Measurements from ENCODE around the gene TBCD.
A peak's percentile ranks its signal among the peaks of the same experiment; 100 is the strongest.
"Not testable (repeated sequence)": the region's sequence is repeated elsewhere in the genome, so short reads cannot be mapped to it uniquely, and the experiment has no call there.

The TBCD gene

GRCh38 chr17:82785581-82785980 lies 33.7 kb downstream of the TBCD start:
- H3K4me2 ChIP-seq (ENCODE audit: insufficient read depth, low read length, poor library complexity, severe bottlenecking); H2AK5ac ChIP-seq (ENCODE audit: low read depth, low read length); H3K14ac ChIP-seq (ENCODE audit: low read length); H2BK120ac ChIP-seq (ENCODE audit: low read depth, low read length); H3K27me3 ChIP-seq (ENCODE audit: control insufficient read depth in 3 of 3, insufficient read depth in 3 of 3, low read depth in 1 of 3, low read length in 3 of 3); DNase-seq (ENCODE audit: low spot score); H4K91ac ChIP-seq (ENCODE audit: low read depth, low read length, poor library complexity); H3K4ac ChIP-seq (ENCODE audit: low read length); H3K4me1 ChIP-seq (ENCODE audit: control insufficient read depth in 2 of 2, insufficient read depth in 1 of 2, low read depth in 1 of 2, low read length in 2 of 2); H3K4me3 ChIP-seq (ENCODE audit: low read length in 2 of 2); H4K8ac ChIP-seq (ENCODE audit: low read depth, low read length); H2AFZ ChIP-seq (ENCODE audit: low read length); H3K23ac ChIP-seq (ENCODE audit: low read depth, low read length, poor library complexity); H2BK15ac ChIP-seq (ENCODE audit: low read length); H2BK5ac ChIP-seq (ENCODE audit: low read length); H3K9me3 ChIP-seq (replicated peaks in 1 of 2; ENCODE audit: control insufficient read depth in 2 of 2, insufficient read depth in 1 of 2, low read depth in 1 of 2, low read length in 2 of 2); H2BK12ac ChIP-seq (ENCODE audit: low read length); H3K27ac ChIP-seq (replicated peaks; ENCODE audit: low read length); H3K18ac ChIP-seq (ENCODE audit: low read length); H3K9ac ChIP-seq (ENCODE audit: low read depth, low read length, poor library complexity): not testable (repeated sequence)
- Histone ChIP-seq H3K79me1 (ENCODE audit: low read depth, low read length) (peaks cover 26% of the 10 kb centered on the region), H3K36me3 (replicated peaks in 1 of 2; ENCODE audit: control insufficient read depth in 2 of 2, insufficient read depth in 2 of 2, low read length in 2 of 2) (peaks cover 20 to 77% of the 10 kb centered on the region in 2 donors)
- no CpG with 5 or more reads among the region's 16 CpGs for WGBS, 2 donors (ENCODE audit: extremely low coverage in 2 of 2, insufficient read length in 2 of 2, insufficient replicate concordance in 1 of 2)

DNA sequence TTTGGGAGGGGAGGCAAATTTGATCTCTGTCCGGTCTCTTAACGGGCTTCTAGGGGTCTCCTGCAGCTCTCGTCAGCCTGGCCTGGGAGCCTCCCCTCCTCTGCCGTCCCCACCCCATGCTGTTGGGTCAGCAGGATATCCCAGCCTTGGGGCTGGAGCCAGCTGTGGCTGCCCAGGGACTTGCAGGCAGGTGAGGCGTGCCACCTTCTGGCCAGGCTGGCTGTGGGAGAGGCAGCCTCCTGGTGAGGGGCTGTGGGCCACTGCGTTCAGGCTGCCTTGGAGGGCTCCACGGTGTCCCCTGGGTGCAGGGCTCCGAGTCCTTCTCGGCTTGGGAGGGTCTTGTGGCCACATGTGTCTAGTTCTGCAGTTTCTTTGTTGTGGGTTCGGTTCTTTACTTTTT lies 34.6 kb downstream of the TBCD start:
- Histone ChIP-seq H3K9me3 (replicated peaks in 1 of 2; ENCODE audit: control insufficient read depth in 2 of 2, insufficient read depth in 1 of 2, low read depth in 1 of 2, low read length in 2 of 2) (peaks cover 0 to 1% of the 10 kb centered on the region in 2 donors), H3K79me1 (ENCODE audit: low read depth, low read length) (peaks cover 29% of the 10 kb centered on the region), H2BK120ac (ENCODE audit: low read depth, low read length) (no peak overlapping the region), H3K4me1 (ENCODE audit: control insufficient read depth in 2 of 2, insufficient read depth in 1 of 2, low read depth in 1 of 2, low read length in 2 of 2) (peaks cover 0 to 2% of the 10 kb centered on the region in 2 donors), H3K4me2 (ENCODE audit: insufficient read depth, low read length, poor library complexity, severe bottlenecking) (no peak overlapping the region), H3K18ac (ENCODE audit: low read length) (peak overlapping the region; percentile 80), H2AK5ac (ENCODE audit: low read depth, low read length) (no peak overlapping the region), H3K23ac (ENCODE audit: low read depth, low read length, poor library complexity) (peak overlapping the region; percentile 67), H3K4me3 (ENCODE audit: low read length in 2 of 2) (no peak overlapping the region), H3K36me3 (replicated peaks in 1 of 2; ENCODE audit: control insufficient read depth in 2 of 2, insufficient read depth in 2 of 2, low read length in 2 of 2) (peaks cover 22 to 81% of the 10 kb centered on the region in 2 donors), H3K9ac (ENCODE audit: low read depth, low read length, poor library complexity) (peak overlapping the region; percentile 74), H3K27me3 (ENCODE audit: control insufficient read depth in 3 of 3, insufficient read depth in 3 of 3, low read depth in 1 of 3, low read length in 3 of 3) (no peaks in the 10 kb centered on the region), H2AFZ (ENCODE audit: low read length) (no peak overlapping the region), H3K4ac (ENCODE audit: low read length) (no peak overlapping the region), H3K14ac (ENCODE audit: low read length) (no peak overlapping the region), H4K8ac (ENCODE audit: low read depth, low read length) (no peak overlapping the region), H4K91ac (ENCODE audit: low read depth, low read length, poor library complexity) (no peak overlapping the region), H3K27ac (replicated peaks; ENCODE audit: low read length) (no peak overlapping the region), H2BK15ac (ENCODE audit: low read length) (no peak overlapping the region), H2BK12ac (ENCODE audit: low read length) (no peak overlapping the region), H2BK5ac (ENCODE audit: low read length) (no peak overlapping the region)
- WGBS, 2 donors (ENCODE audit: extremely low coverage in 2 of 2, insufficient read length in 2 of 2, insufficient replicate concordance in 1 of 2), result no CpG with 5 or more reads among the region's 10 CpGs
- DNase-seq (ENCODE audit: low spot score), result no peak

DNA sequence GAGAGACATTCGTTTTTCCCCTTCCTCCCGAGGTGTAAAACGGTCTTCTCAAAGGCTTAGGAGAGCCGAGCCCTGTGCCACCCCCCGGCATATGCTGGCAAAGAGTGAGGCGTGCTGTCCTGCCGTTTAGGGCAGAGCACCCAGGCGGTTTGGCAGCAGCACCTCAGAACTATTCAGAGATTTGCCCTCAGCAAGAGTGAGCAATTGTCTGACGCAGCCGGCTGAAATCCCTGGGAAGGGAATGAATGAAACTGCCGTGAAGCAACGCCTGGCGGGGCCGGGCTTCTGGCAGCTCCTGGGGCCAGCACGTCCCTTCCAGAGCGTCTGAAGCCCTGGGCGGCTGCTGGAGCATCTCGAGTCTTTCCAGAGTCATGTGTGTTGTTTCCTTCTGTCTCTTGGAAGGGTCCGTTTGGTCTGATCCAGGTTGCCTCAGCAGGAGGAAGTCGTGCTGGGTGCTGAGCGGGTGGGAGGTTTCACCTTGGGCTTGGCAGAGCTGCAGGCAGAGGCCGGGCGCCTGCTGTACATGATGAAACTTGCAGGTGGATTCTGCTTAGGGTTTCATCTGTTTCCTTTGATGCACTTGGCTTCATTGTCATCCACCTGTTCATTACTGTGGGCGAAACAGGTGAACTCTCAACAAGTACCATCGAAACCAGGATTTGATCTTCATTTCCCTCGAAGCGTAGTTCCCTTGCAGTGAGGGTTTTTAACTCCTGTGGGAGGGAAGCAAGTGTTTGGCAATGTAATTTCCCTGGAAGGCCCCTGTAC lies 35.4 kb downstream of the TBCD start:
- H4K8ac ChIP-seq (ENCODE audit: low read depth, low read length), result no peak overlapping the region
- H3K36me3 ChIP-seq (replicated peaks in 1 of 2; ENCODE audit: control insufficient read depth in 2 of 2, insufficient read depth in 2 of 2, low read length in 2 of 2), result peaks cover 21 to 78% of the 10 kb centered on the region in 2 donors
- H3K9me3 ChIP-seq (replicated peaks in 1 of 2; ENCODE audit: control insufficient read depth in 2 of 2, insufficient read depth in 1 of 2, low read depth in 1 of 2, low read length in 2 of 2), result peaks cover 0 to 1% of the 10 kb centered on the region in 2 donors
- no peak overlapping the region for H2BK12ac ChIP-seq (ENCODE audit: low read length)
- H3K79me1 ChIP-seq (ENCODE audit: low read depth, low read length), result peaks cover 34% of the 10 kb centered on the region
- H3K4me2 ChIP-seq (ENCODE audit: insufficient read depth, low read length, poor library complexity, severe bottlenecking), result no peak overlapping the region
- no peak overlapping the region for H2BK5ac ChIP-seq (ENCODE audit: low read length)
- no peak overlapping the region for H3K27ac ChIP-seq (replicated peaks; ENCODE audit: low read length)
- H3K9ac ChIP-seq (ENCODE audit: low read depth, low read length, poor library complexity), result no peak overlapping the region
- H2AFZ ChIP-seq (ENCODE audit: low read length), result no peak overlapping the region
- H3K23ac ChIP-seq (ENCODE audit: low read depth, low read length, poor library complexity), result no peak overlapping the region
- H3K4me1 ChIP-seq (ENCODE audit: control insufficient read depth in 2 of 2, insufficient read depth in 1 of 2, low read depth in 1 of 2, low read length in 2 of 2), result no peaks in the 10 kb centered on the region
- no peaks in the 10 kb centered on the region for H3K27me3 ChIP-seq (ENCODE audit: control insufficient read depth in 3 of 3, insufficient read depth in 3 of 3, low read depth in 1 of 3, low read length in 3 of 3)
- WGBS, 2 donors (ENCODE audit: extremely low coverage in 2 of 2, insufficient read length in 2 of 2, insufficient replicate concordance in 1 of 2), result no CpG with 5 or more reads among the region's 27 CpGs
- no peak overlapping the region for H3K14ac ChIP-seq (ENCODE audit: low read length)
- H2BK15ac ChIP-seq (ENCODE audit: low read length), result no peak overlapping the region
- no peak overlapping the region for H4K91ac ChIP-seq (ENCODE audit: low read depth, low read length, poor library complexity)
- H2BK120ac ChIP-seq (ENCODE audit: low read depth, low read length), result no peak overlapping the region
- H3K18ac ChIP-seq (ENCODE audit: low read length), result peak overlapping the region; percentile 16
- no peak for DNase-seq (ENCODE audit: low spot score)
- H2AK5ac ChIP-seq (ENCODE audit: low read depth, low read length), result no peak overlapping the region
- no peak overlapping the region for H3K4me3 ChIP-seq (ENCODE audit: low read length in 2 of 2)
- H3K4ac ChIP-seq (ENCODE audit: low read length), result no peak overlapping the region

DNA sequence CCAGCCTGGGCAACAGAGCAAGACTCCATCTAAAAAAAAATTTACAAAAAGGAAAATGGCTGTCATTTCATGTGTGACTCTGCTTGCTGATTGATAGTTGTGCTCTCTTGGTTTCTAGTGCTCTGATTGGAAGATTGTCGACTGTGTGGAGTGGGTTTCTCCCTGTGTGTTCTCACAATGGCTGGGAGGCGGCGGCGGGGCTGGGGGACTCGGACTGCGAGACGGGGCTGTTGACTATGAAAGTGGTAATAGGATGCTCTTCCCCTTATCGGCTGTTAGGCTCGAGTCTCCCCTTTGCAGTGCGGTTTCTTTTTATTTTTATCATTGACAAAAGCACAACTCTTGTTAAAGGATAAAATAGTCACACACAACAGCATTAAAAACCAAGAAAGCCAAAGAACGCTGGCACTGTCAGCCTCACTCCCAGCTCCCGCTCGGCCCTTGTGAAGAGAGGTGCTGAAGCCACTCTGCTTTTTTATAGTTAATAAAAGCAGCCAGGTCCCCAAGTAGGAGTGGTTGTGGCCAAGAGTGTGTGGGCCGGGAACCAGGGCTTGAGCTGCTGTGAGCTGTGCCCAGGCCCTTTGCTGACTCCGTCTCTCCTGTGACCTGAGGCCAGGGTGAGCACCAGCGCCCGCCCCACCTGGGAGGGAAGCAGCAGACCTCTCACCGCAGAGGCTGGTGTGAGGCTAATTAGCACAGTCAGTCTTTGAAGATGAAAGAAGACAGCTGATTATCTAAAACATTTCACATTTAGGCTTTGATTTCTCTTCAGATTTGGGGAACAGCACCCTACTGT lies 36.5 kb downstream of the TBCD start:
- H2BK120ac ChIP-seq (ENCODE audit: low read depth, low read length), result no peak overlapping the region
- no peak overlapping the region for H3K4me3 ChIP-seq (ENCODE audit: low read length in 2 of 2)
- H3K27me3 ChIP-seq (ENCODE audit: control insufficient read depth in 3 of 3, insufficient read depth in 3 of 3, low read depth in 1 of 3, low read length in 3 of 3), result no peaks in the 10 kb centered on the region
- H3K18ac ChIP-seq (ENCODE audit: low read length), result no peak overlapping the region
- no peak overlapping the region for H2BK5ac ChIP-seq (ENCODE audit: low read length)
- no CpG with 5 or more reads among the region's 18 CpGs for WGBS, 2 donors (ENCODE audit: extremely low coverage in 2 of 2, insufficient read length in 2 of 2, insufficient replicate concordance in 1 of 2)
- H3K36me3 ChIP-seq (replicated peaks in 1 of 2; ENCODE audit: control insufficient read depth in 2 of 2, insufficient read depth in 2 of 2, low read length in 2 of 2), result peaks cover 16 to 67% of the 10 kb centered on the region in 2 donors
- H3K4me2 ChIP-seq (ENCODE audit: insufficient read depth, low read length, poor library complexity, severe bottlenecking), result no peak overlapping the region
- no peak for DNase-seq (ENCODE audit: low spot score)
- no peak overlapping the region for H3K4ac ChIP-seq (ENCODE audit: low read length)
- H2AK5ac ChIP-seq (ENCODE audit: low read depth, low read length), result no peak overlapping the region
- no peak overlapping the region for H3K23ac ChIP-seq (ENCODE audit: low read depth, low read length, poor library complexity)
- H2AFZ ChIP-seq (ENCODE audit: low read length), result no peak overlapping the region
- no peak overlapping the region for H2BK12ac ChIP-seq (ENCODE audit: low read length)
- H2BK15ac ChIP-seq (ENCODE audit: low read length), result no peak overlapping the region
- no peak overlapping the region for H3K27ac ChIP-seq (replicated peaks; ENCODE audit: low read length)
- H3K4me1 ChIP-seq (ENCODE audit: control insufficient read depth in 2 of 2, insufficient read depth in 1 of 2, low read depth in 1 of 2, low read length in 2 of 2), result peaks cover 0 to 3% of the 10 kb centered on the region in 2 donors
- peaks cover 32% of the 10 kb centered on the region for H3K79me1 ChIP-seq (ENCODE audit: low read depth, low read length)
- no peak overlapping the region for H4K91ac ChIP-seq (ENCODE audit: low read depth, low read length, poor library complexity)
- no peak overlapping the region for H3K9ac ChIP-seq (ENCODE audit: low read depth, low read length, poor library complexity)
- H3K14ac ChIP-seq (ENCODE audit: low read length), result no peak overlapping the region
- H3K9me3 ChIP-seq (replicated peaks in 1 of 2; ENCODE audit: control insufficient read depth in 2 of 2, insufficient read depth in 1 of 2, low read depth in 1 of 2, low read length in 2 of 2), result peaks cover 0 to 1% of the 10 kb centered on the region in 2 donors
- no peak overlapping the region for H4K8ac ChIP-seq (ENCODE audit: low read depth, low read length)
